ENCODE measurements around the gene MAPKAP1. TPM values are rescaled to one million over a fixed set of nuclear protein-coding genes. Genes with fewer than 3 reads are reported as not detected.

The MAPKAP1 gene
- total RNA-seq, 2 donors from 2014 or later: 75.3 to 91.6 TPM

DNA sequence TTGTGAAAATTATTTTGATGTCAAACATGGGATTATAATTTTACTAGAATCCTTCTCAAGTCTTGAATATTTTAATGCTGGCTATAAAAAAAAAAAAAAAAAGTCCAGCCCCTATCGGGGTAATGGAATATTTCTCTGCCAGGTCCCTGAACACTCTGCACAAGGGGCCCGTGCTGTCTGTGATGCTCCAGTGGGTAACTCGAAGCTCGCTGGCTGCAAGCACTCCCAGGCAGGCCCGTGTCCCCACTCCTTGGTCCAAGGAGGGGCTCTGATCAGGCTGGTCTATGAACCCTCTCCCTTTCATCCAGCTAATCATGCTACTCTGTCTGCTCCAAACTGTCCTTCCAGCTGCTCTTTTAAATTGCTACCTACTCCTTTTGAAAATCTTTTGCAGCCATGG is 264.6 kb downstream of the MAPKAP1 start:
- H3K27ac ChIP-seq (ENCODE audit: low read depth, low read length): no peak overlapping the region
- no peak for DNase-seq
- peaks cover 18% of the 10 kb centered on the region for H3K4me1 Mint-ChIP-seq

DNA sequence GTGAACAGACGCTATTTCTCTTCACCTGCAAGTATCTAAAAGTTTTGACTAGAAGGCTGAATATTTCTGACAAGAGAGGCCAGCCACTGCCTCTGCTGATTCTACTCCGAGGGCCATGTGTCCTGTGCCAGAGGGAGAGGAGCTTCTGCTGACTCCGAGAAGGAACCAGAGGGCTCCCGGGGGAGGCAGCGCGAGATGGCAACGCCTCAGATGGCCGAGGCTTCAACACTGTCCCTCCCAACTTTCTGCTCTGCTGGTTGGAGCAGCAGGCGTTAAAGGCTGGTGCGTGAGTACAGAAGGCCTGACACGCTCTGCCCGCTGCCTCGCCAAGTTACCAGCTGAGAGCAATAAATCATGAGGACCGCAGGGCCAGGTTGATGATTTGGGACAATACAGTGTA is 266.6 kb downstream of the MAPKAP1 start:
- Mint-ChIP-seq H3K36me3 (ENCODE audit: low read depth) (peaks cover 13% of the 10 kb centered on the region), H3K4me1 (peaks cover 5% of the 10 kb centered on the region), H3K27ac (no peak overlapping the region), H3K4me3 (no peak overlapping the region), H3K27me3 (ENCODE audit: insufficient read depth) (no peaks in the 10 kb centered on the region), H3K9me3 (no peaks in the 10 kb centered on the region)
- Histone ChIP-seq H3K9me3 (ENCODE audit: control insufficient read depth, low read length) (no peaks in the 10 kb centered on the region), H3K36me3 (ENCODE audit: control insufficient read depth, insufficient read depth, low read length) (peaks cover 13% of the 10 kb centered on the region), H3K4me1 (ENCODE audit: control insufficient read depth, insufficient read depth, low read length) (peaks cover 3% of the 10 kb centered on the region), H3K9ac (ENCODE audit: extremely low read depth, low read length, poor library complexity, severe bottlenecking) (no peak overlapping the region), H3K27ac (ENCODE audit: low read depth, low read length) (no peak overlapping the region), H3K4me3 (ENCODE audit: low read length) (no peak overlapping the region), H3K27me3 (ENCODE audit: control insufficient read depth, insufficient read depth, low read length, poor library complexity, severe bottlenecking) (no peaks in the 10 kb centered on the region)
- DNase-seq: no peak
- no peak for TF ChIP-seq CTCF (conservative IDR thresholded peaks at IDR 0.05)
- 94 to 97% methylated on average over 8 to 14 of the region's 14 CpGs for WGBS, 2 experiments (ENCODE audit: insufficient coverage in 1 of 2, insufficient read length in 1 of 2)

More for the DNA sequence above, 264.6 kb downstream of the MAPKAP1 start:
- H3K27ac Mint-ChIP-seq: no peak overlapping the region
- H3K4me3 Mint-ChIP-seq: no peak overlapping the region
- Histone ChIP-seq H3K4me1 (ENCODE audit: control insufficient read depth, insufficient read depth, low read length) (peaks cover 15% of the 10 kb centered on the region), H3K36me3 (ENCODE audit: control insufficient read depth, insufficient read depth, low read length) (peaks cover 13% of the 10 kb centered on the region), H3K9me3 (ENCODE audit: control insufficient read depth, low read length) (no peaks in the 10 kb centered on the region), H3K27me3 (ENCODE audit: control insufficient read depth, insufficient read depth, low read length, poor library complexity, severe bottlenecking) (no peaks in the 10 kb centered on the region), H3K9ac (ENCODE audit: extremely low read depth, low read length, poor library complexity, severe bottlenecking) (no peak overlapping the region), H3K4me3 (ENCODE audit: low read length) (no peak overlapping the region)
- no peaks in the 10 kb centered on the region for H3K9me3 Mint-ChIP-seq
- peaks cover 13% of the 10 kb centered on the region for H3K36me3 Mint-ChIP-seq (ENCODE audit: low read depth)
- no peaks in the 10 kb centered on the region for H3K27me3 Mint-ChIP-seq (ENCODE audit: insufficient read depth)
- 93 to 100% methylated on average over 1 to 5 of the region's 5 CpGs for WGBS, 2 experiments (ENCODE audit: insufficient coverage in 1 of 2, insufficient read length in 1 of 2)
- TF ChIP-seq CTCF (conservative IDR thresholded peaks at IDR 0.05): no peak

- WGBS, 2 experiments (ENCODE audit: insufficient coverage in 1 of 2, insufficient read length in 1 of 2): 93% methylated on average over 18 to 21 of the region's 21 CpGs
- H3K27ac ChIP-seq (ENCODE audit: low read depth, low read length): no peak overlapping the region
- peaks cover 13% of the 10 kb centered on the region for H3K36me3 Mint-ChIP-seq (ENCODE audit: low read depth)
- no peak for TF ChIP-seq CTCF (conservative IDR thresholded peaks at IDR 0.05)
- no peaks in the 10 kb centered on the region for H3K9me3 ChIP-seq (ENCODE audit: control insufficient read depth, low read length)
- no peaks in the 10 kb centered on the region for H3K27me3 ChIP-seq (ENCODE audit: control insufficient read depth, insufficient read depth, low read length, poor library complexity, severe bottlenecking)
- H3K9me3 Mint-ChIP-seq: no peaks in the 10 kb centered on the region
- peaks cover 5% of the 10 kb centered on the region for H3K4me1 Mint-ChIP-seq
- no peaks in the 10 kb centered on the region for H3K27me3 Mint-ChIP-seq (ENCODE audit: insufficient read depth)
- DNase-seq: no peak
- H3K27ac Mint-ChIP-seq: peak overlapping the region; percentile 74
- no peak overlapping the region for H3K4me3 ChIP-seq (ENCODE audit: low read length)
- H3K4me3 Mint-ChIP-seq: no peak overlapping the region
- H3K9ac ChIP-seq (ENCODE audit: extremely low read depth, low read length, poor library complexity, severe bottlenecking): no peak overlapping the region
- H3K36me3 ChIP-seq (ENCODE audit: control insufficient read depth, insufficient read depth, low read length): peaks cover 13% of the 10 kb centered on the region
- no peaks in the 10 kb centered on the region for H3K4me1 ChIP-seq (ENCODE audit: control insufficient read depth, insufficient read depth, low read length)
These were observed 267.4 kb downstream of the MAPKAP1 start for GRCh38 chr9:125439434-125440272.
